Measurements from ENCODE around the gene PFAS. TPM values are rescaled to one million over a fixed set of nuclear protein-coding genes. Genes with fewer than 3 reads are reported as not detected.

Gene PFAS
- total and polyA plus RNA-seq, 3 donors from 2014 or later: 17.6 to 40.5 (median 33.3) TPM

DNA sequence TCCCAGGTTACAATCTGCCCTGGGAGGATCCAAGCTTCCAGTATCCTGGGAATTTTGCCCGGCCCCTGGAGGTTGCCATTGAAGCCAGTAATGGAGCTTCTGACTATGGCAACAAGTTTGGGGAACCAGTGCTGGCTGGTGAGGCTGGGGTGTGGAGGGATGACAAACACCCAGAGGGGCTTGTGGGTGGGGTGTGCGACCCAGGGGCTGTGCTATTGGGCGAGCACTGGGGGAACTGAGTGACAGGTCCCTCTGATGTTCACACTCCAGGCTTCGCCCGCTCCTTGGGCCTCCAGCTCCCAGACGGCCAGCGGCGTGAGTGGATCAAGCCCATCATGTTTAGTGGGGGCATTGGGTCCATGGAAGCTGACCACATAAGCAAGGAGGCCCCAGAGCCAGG, 8.7 kb downstream of the PFAS start:
- H3K36me3 ChIP-seq (ENCODE audit: low read depth, missing control alignments): no peaks in the 10 kb centered on the region
- intact Hi-C loops (cut with DNase I; ENCODE audit: low total_unique reads): no loop called here
- H3K27me3 ChIP-seq: no peaks in the 10 kb centered on the region
- no peak overlapping the region for H3K4me3 ChIP-seq
- TF ChIP-seq, protein P1, sequence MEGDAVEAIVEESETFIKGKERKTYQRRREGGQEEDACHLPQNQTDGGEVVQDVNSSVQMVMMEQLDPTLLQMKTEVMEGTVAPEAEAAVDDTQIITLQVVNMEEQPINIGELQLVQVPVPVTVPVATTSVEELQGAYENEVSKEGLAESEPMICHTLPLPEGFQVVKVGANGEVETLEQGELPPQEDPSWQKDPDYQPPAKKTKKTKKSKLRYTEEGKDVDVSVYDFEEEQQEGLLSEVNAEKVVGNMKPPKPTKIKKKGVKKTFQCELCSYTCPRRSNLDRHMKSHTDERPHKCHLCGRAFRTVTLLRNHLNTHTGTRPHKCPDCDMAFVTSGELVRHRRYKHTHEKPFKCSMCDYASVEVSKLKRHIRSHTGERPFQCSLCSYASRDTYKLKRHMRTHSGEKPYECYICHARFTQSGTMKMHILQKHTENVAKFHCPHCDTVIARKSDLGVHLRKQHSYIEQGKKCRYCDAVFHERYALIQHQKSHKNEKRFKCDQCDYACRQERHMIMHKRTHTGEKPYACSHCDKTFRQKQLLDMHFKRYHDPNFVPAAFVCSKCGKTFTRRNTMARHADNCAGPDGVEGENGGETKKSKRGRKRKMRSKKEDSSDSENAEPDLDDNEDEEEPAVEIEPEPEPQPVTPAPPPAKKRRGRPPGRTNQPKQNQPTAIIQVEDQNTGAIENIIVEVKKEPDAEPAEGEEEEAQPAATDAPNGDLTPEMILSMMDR (IDR thresholded peaks at IDR 0.05): no peak
- no peak for TF ChIP-seq POLR2A (IDR thresholded peaks at IDR 0.05)
- no peak overlapping the region for H3K27ac ChIP-seq
- WGBS, 2 donors: 97 to 100% methylated on average over 3 to 8 of the region's 8 CpGs
- H3K9me3 ChIP-seq: no peaks in the 10 kb centered on the region
- no peaks in the 10 kb centered on the region for H3K4me1 ChIP-seq
- no peak for DNase-seq

DNA sequence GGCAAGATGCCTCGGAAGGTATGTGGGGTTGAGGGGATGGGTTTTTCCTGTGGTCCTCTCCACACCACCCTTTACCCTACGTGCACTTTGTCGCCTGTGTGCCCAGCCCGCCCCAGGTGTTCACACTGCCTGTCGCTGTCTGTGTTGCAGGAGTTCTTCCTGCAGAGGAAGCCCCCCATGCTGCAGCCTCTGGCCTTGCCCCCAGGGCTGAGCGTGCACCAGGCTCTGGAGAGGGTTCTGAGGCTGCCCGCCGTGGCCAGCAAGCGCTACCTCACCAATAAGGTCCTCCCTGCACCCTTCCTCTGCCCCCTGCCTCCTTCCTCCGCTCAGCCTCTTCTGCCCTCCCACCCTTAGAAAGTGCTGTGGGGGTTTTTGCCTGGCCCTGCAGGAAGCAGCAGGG, 15.2 kb downstream of the PFAS start:
- Histone ChIP-seq H3K4me1 (no peaks in the 10 kb centered on the region), H3K27ac (no peak overlapping the region), H3K36me3 (ENCODE audit: low read depth, missing control alignments) (no peaks in the 10 kb centered on the region), H3K27me3 (no peaks in the 10 kb centered on the region), H3K4me3 (no peak overlapping the region), H3K9me3 (no peaks in the 10 kb centered on the region)
- WGBS, 2 donors: 94 to 99% methylated on average over 7 to 10 of the region's 10 CpGs
- no peak for TF ChIP-seq POLR2A (IDR thresholded peaks at IDR 0.05)
- TF ChIP-seq, protein P1 (IDR thresholded peaks at IDR 0.05): no peak
- DNase-seq: no peak
- intact Hi-C loops (cut with DNase I; ENCODE audit: low total_unique reads): no loop called here

DNA sequence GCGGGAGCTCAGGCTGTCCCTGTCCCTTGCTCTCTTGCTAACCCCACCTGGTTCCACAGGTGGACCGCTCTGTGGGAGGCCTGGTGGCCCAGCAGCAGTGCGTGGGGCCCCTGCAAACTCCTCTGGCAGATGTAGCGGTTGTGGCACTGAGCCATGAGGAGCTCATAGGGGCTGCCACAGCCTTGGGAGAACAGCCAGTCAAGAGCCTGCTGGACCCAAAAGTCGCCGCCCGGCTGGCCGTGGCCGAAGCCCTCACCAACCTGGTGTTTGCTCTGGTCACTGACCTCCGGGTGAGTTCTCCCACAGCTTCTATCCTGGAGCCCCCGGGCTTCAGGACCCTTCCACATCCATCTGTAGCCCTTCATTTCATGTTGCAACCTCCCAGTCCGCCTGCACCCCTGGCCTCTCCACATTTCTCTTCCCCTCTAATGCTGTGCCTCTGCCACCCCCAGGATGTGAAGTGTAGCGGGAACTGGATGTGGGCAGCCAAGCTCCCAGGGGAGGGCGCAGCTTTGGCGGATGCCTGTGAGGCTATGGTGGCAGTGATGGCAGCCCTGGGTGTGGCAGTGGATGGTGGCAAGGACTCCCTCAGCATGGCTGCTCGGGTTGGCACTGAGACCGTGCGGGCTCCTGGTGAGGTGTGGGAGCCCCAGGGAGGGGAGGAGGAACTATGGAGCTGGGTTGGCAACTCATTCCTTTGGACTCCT, 15.9 kb downstream of the PFAS start:
- Histone ChIP-seq H3K36me3 (ENCODE audit: low read depth, missing control alignments) (no peaks in the 10 kb centered on the region), H3K4me3 (no peak overlapping the region), H3K4me1 (no peaks in the 10 kb centered on the region), H3K27ac (no peak overlapping the region), H3K9me3 (no peaks in the 10 kb centered on the region), H3K27me3 (no peaks in the 10 kb centered on the region)
- WGBS, 2 donors: 95% methylated on average over 3 to 18 of the region's 18 CpGs
- intact Hi-C loops (cut with DNase I; ENCODE audit: low total_unique reads): no loop called here
- TF ChIP-seq, protein P1 (IDR thresholded peaks at IDR 0.05): no peak
- no peak for TF ChIP-seq POLR2A (IDR thresholded peaks at IDR 0.05)
- no peak for DNase-seq

DNA sequence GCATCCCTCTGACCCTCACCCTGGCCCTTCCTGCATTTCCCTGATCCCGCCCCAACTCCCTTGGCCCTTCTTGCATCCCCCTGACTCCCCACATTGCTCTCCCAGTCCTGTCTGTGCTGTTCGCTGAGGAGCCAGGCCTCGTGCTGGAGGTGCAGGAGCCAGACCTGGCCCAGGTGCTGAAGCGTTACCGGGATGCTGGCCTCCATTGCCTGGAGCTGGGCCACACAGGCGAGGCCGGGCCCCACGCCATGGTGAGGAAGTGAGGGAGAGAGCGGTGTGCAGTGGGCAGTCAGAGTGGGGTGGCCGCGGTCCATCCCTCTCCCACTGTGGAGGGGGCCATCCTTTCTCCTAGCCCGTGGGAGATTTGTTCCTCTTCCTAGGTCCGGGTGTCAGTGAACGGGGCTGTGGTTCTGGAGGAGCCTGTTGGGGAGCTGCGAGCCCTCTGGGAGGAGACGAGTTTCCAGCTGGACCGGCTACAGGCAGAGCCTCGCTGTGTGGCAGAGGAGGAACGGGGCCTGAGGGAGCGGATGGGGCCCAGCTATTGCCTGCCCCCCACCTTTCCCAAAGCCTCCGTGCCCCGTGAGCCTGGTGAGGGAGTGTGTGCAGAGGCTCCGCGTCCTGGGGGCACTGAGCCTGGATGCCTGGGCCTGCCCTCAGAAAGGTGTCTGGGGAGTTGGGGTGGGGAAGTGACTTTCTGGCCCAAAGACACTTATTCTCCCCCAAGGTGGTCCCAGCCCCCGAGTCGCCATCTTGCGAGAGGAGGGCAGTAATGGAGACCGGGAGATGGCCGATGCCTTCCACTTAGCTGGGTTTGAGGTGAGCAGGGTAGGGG, 17.8 kb downstream of the PFAS start:
- Histone ChIP-seq H3K4me1 (peaks cover 6% of the 10 kb centered on the region), H3K4me3 (no peak overlapping the region), H3K36me3 (ENCODE audit: low read depth, missing control alignments) (no peaks in the 10 kb centered on the region), H3K27me3 (no peaks in the 10 kb centered on the region), H3K9me3 (no peaks in the 10 kb centered on the region), H3K27ac (no peak overlapping the region)
- intact Hi-C loops (cut with DNase I; ENCODE audit: low total_unique reads): no loop called here
- 84 to 97% methylated on average over 14 to 29 of the region's 29 CpGs for WGBS, 2 donors
- DNase-seq: no peak
- no peak for TF ChIP-seq POLR2A (IDR thresholded peaks at IDR 0.05)
- TF ChIP-seq, protein P1 (IDR thresholded peaks at IDR 0.05): no peak
